ENCODE results near the gene RBM3. TPM values are rescaled to one million over a fixed set of nuclear protein-coding genes. Genes with fewer than 3 reads are reported as not detected.

Gene RBM3
- total and polyA plus RNA-seq, 7 experiments from 2014 or later, result 176 to 374 (median 254) TPM

Other genes with a start within 250 kb of the RBM3 start
- gene SSX3, start 217.8 kb upstream of the RBM3 start, total RNA-seq, result not detected
- not detected for gene SSX3, start 217.8 kb upstream of the RBM3 start, polyA plus RNA-seq
- not detected for gene SSX4, start 190.9 kb upstream of the RBM3 start, total RNA-seq
- not detected for gene SSX4, start 190.9 kb upstream of the RBM3 start, polyA plus RNA-seq
- gene SSX4B, start 162.5 kb upstream of the RBM3 start, total RNA-seq, result not detected
- gene SSX4B, start 162.5 kb upstream of the RBM3 start, polyA plus RNA-seq, result not detected
- gene SLC38A5, start 104.2 kb upstream of the RBM3 start, total RNA-seq, result 10 to 100 TPM; 10.2 to 75.5 (median 17.3) TPM
- 1 to 10 TPM; 9.4 to 9.7 TPM for gene SLC38A5, start 104.2 kb upstream of the RBM3 start, polyA plus RNA-seq
- gene FTSJ1, start 98.3 kb upstream of the RBM3 start, total RNA-seq, result 10 to 100 TPM; 48.6 to 62.5 (median 59.5) TPM
- gene FTSJ1, start 98.3 kb upstream of the RBM3 start, polyA plus RNA-seq, result 10 to 100 TPM; 56.4 to 74.0 TPM
- gene PORCN, start 65.5 kb upstream of the RBM3 start, total RNA-seq, result 10 to 100 TPM; 13.1 to 19.0 (median 16.8) TPM
- gene PORCN, start 65.5 kb upstream of the RBM3 start, polyA plus RNA-seq, result 10 to 100 TPM; 10.0 to 11.5 TPM
- gene EBP, start 52.7 kb upstream of the RBM3 start, total RNA-seq, result 100 to 1,000 TPM in 1 of 5 experiments, 10 to 100 TPM in 4; 33.3 to 188 (median 35.3) TPM
- gene EBP, start 52.7 kb upstream of the RBM3 start, polyA plus RNA-seq, result 10 to 100 TPM; 72.4 to 80.6 TPM
- gene TBC1D25, start 34.8 kb upstream of the RBM3 start, total RNA-seq, result 10 to 100 TPM; 20.2 to 31.2 (median 26.4) TPM
- gene TBC1D25, start 34.8 kb upstream of the RBM3 start, polyA plus RNA-seq, result 10 to 100 TPM; 16.2 to 22.8 TPM
- gene WDR13, start 23.0 kb downstream of the RBM3 start, total RNA-seq, result 10 to 100 TPM; 44.8 to 66.9 (median 54.4) TPM
- gene WDR13, start 23.0 kb downstream of the RBM3 start, polyA plus RNA-seq, result 10 to 100 TPM; 27.5 to 33.2 TPM
- gene WAS, start 109.3 kb downstream of the RBM3 start, total RNA-seq, result 100 to 1,000 TPM in 4 of 5 experiments, 10 to 100 TPM in 1; 92.2 to 164 (median 105) TPM
- 10 to 100 TPM; 18.6 to 28.8 TPM for gene WAS, start 109.3 kb downstream of the RBM3 start, polyA plus RNA-seq
- 10 to 100 TPM in 1 of 5 experiments, 1 to 10 TPM in 4; 4.6 to 23.3 (median 8.6) TPM for gene SUV39H1, start 122.2 kb downstream of the RBM3 start, total RNA-seq
- gene SUV39H1, start 122.2 kb downstream of the RBM3 start, polyA plus RNA-seq, result 10 to 100 TPM; 10.1 to 13.6 TPM
- not detected for gene GLOD5, start 187.3 kb downstream of the RBM3 start, total RNA-seq
- not detected for gene GLOD5, start 187.3 kb downstream of the RBM3 start, polyA plus RNA-seq
- gene GATA1, start 212.1 kb downstream of the RBM3 start, total RNA-seq, result 1 to 10 TPM in 1 of 5 experiments, under 1 TPM in 1, not detected in 3; 0.45 to 1.2 TPM
- gene GATA1, start 212.1 kb downstream of the RBM3 start, polyA plus RNA-seq, result not detected
- 100 to 1,000 TPM in 2 of 5 experiments, 10 to 100 TPM in 3; 84.3 to 135 (median 96.1) TPM for gene HDAC6, start 227.6 kb downstream of the RBM3 start, total RNA-seq
- gene HDAC6, start 227.6 kb downstream of the RBM3 start, polyA plus RNA-seq, result 10 to 100 TPM; 13.3 to 20.1 TPM